HG03378 (cell line): Measurements from ENCODE around the gene LHX5.

ENCODE experiments used
- ATAC-seq: cut with Tn5 transposase; IDR thresholded peaks from one replicate; pipeline ENCODE4 v1.9.1; 2021; ENCODE audit warnings: mild to moderate bottlenecking, moderate library complexity; ENCODE audit not compliant: unreplicated experiment

LHX5 gene

GRCh38 chr12:113418213-113418879, 53.3 kb downstream of the LHX5 start:
- ATAC-seq: no peak

GRCh38 chr12:113416091-113416754, 55.4 kb downstream of the LHX5 start:
- no peak for ATAC-seq

- no peak for ATAC-seq
These were observed 57.1 kb downstream of the LHX5 start for GRCh38 chr12:113414519-113415038.

- no peak for ATAC-seq
These were observed 58.2 kb downstream of the LHX5 start for GRCh38 chr12:113413488-113413939.
